ENCODE data around the gene SLC16A9. TPM values are rescaled to one million over a fixed set of nuclear protein-coding genes. Genes with fewer than 3 reads are reported as not detected.
"Not testable (repeated sequence)": the region's sequence is repeated elsewhere in the genome, so short reads cannot be mapped to it uniquely, and the experiment has no call there.

SLC16A9 gene
- total RNA-seq, 1 donor from 2014 or later: 1.2 TPM

GRCh38 chr10:59674215-59674836 is 35.3 kb downstream of the SLC16A9 start:
- Mint-ChIP-seq H3K9me3 (no peaks in the 10 kb centered on the region), H3K27me3 (no peaks in the 10 kb centered on the region), H3K27ac (no peak overlapping the region), H3K4me1 (peaks cover 44% of the 10 kb centered on the region), H3K36me3 (ENCODE audit: low read depth) (no peaks in the 10 kb centered on the region), H3K4me3 (no peak overlapping the region)
- ChIA-PET CTCF (no interaction called here), POLR2A (no interaction called here)
- no peak for DNase-seq
- TF ChIP-seq CTCF (IDR thresholded peaks at IDR 0.05): no peak
- no peak for ATAC-seq (ENCODE audit: low read depth)
- intact Hi-C loops (cut with micrococcal nuclease): no loop called here

GRCh38 chr10:59672150-59672875 is 37.3 kb downstream of the SLC16A9 start:
- ChIA-PET POLR2A (no interaction called here), CTCF (no interaction called here)
- Mint-ChIP-seq H3K4me3 (no peak overlapping the region), H3K4me1 (peaks cover 32% of the 10 kb centered on the region), H3K27me3 (no peaks in the 10 kb centered on the region), H3K9me3 (no peaks in the 10 kb centered on the region), H3K36me3 (ENCODE audit: low read depth) (no peaks in the 10 kb centered on the region), H3K27ac (peak overlapping the region; percentile 8)
- DNase-seq (no peak), ATAC-seq (ENCODE audit: low read depth) (no peak)
- intact Hi-C loops (cut with micrococcal nuclease): no loop called here
- no peak for TF ChIP-seq CTCF (IDR thresholded peaks at IDR 0.05)

- DNase-seq: no peak
- intact Hi-C loops (cut with micrococcal nuclease): no loop called here
- TF ChIP-seq CTCF (IDR thresholded peaks at IDR 0.05): no peak
- ChIA-PET CTCF (interaction anchor here (0.5 kb wide), 1 partner anchor 11 kb away, joined by 4 read pairs; no protein-coding TSS in a partner anchor), POLR2A (no interaction called here)
- Mint-ChIP-seq H3K27me3 (no peaks in the 10 kb centered on the region), H3K36me3 (ENCODE audit: low read depth) (no peaks in the 10 kb centered on the region), H3K4me1 (peaks cover 30% of the 10 kb centered on the region), H3K4me3 (no peak overlapping the region), H3K9me3 (no peaks in the 10 kb centered on the region), H3K27ac (no peak overlapping the region)
- no peak for ATAC-seq (ENCODE audit: low read depth)
Measured at GRCh38 chr10:59670269-59670668, 39.4 kb downstream of the SLC16A9 start.

GRCh38 chr10:59668096-59668495 is 41.6 kb downstream of the SLC16A9 start:
- Mint-ChIP-seq H3K36me3 (ENCODE audit: low read depth) (no peaks in the 10 kb centered on the region), H3K4me3 (no peak overlapping the region), H3K4me1 (peaks cover 28% of the 10 kb centered on the region), H3K27me3 (no peaks in the 10 kb centered on the region), H3K9me3 (no peaks in the 10 kb centered on the region), H3K27ac (no peak overlapping the region)
- ChIA-PET CTCF (no interaction called here), POLR2A (no interaction called here)
- ATAC-seq (ENCODE audit: low read depth): no peak
- DNase-seq: no peak
- intact Hi-C loops (cut with micrococcal nuclease): no loop called here
- TF ChIP-seq CTCF (IDR thresholded peaks at IDR 0.05): no peak

GRCh38 chr10:59666310-59666709 is 43.3 kb downstream of the SLC16A9 start:
- Mint-ChIP-seq H3K27ac (no peak overlapping the region), H3K4me3 (no peak overlapping the region), H3K27me3 (no peaks in the 10 kb centered on the region), H3K36me3 (ENCODE audit: low read depth) (no peaks in the 10 kb centered on the region), H3K4me1 (peaks cover 12% of the 10 kb centered on the region), H3K9me3 (no peaks in the 10 kb centered on the region)
- no peak for ATAC-seq (ENCODE audit: low read depth)
- intact Hi-C loops (cut with micrococcal nuclease): no loop called here
- no peak for TF ChIP-seq CTCF (IDR thresholded peaks at IDR 0.05)
- ChIA-PET CTCF (no interaction called here), POLR2A (no interaction called here)
- DNase-seq: no peak

GRCh38 chr10:59663213-59663612 is 46.4 kb downstream of the SLC16A9 start:
- H3K27ac Mint-ChIP-seq; DNase-seq; H3K27me3 Mint-ChIP-seq; H3K36me3 Mint-ChIP-seq (ENCODE audit: low read depth); ATAC-seq (ENCODE audit: low read depth); CTCF ChIA-PET; H3K4me1 Mint-ChIP-seq; POLR2A ChIA-PET; H3K4me3 Mint-ChIP-seq; H3K9me3 Mint-ChIP-seq; intact Hi-C loops (cut with micrococcal nuclease): not testable (repeated sequence)

Measured in activated B cell treated with CpG ODN at 0.5 μM for 24 hours (primary cell).